8988T (cell line): ENCODE data around the gene PCDHA10.

ENCODE experiments used
- DNase-seq: peaks from one replicate; pipeline ENCODE4 v3.0.0; 2011

The PCDHA10 gene

GRCh38 chr5:140883927-140884697, 28.4 kb downstream of the PCDHA10 start:
- no peak for DNase-seq

- no peak for DNase-seq
Observed at GRCh38 chr5:140916325-140916724, 60.6 kb downstream of the PCDHA10 start.
